ENCODE data around the gene TPSB2.

The TPSB2 gene

GRCh38 chr16:1181404-1182315, 48.3 kb downstream of the TPSB2 start:
- no peak for DNase-seq (ENCODE audit: low spot score)

DNA sequence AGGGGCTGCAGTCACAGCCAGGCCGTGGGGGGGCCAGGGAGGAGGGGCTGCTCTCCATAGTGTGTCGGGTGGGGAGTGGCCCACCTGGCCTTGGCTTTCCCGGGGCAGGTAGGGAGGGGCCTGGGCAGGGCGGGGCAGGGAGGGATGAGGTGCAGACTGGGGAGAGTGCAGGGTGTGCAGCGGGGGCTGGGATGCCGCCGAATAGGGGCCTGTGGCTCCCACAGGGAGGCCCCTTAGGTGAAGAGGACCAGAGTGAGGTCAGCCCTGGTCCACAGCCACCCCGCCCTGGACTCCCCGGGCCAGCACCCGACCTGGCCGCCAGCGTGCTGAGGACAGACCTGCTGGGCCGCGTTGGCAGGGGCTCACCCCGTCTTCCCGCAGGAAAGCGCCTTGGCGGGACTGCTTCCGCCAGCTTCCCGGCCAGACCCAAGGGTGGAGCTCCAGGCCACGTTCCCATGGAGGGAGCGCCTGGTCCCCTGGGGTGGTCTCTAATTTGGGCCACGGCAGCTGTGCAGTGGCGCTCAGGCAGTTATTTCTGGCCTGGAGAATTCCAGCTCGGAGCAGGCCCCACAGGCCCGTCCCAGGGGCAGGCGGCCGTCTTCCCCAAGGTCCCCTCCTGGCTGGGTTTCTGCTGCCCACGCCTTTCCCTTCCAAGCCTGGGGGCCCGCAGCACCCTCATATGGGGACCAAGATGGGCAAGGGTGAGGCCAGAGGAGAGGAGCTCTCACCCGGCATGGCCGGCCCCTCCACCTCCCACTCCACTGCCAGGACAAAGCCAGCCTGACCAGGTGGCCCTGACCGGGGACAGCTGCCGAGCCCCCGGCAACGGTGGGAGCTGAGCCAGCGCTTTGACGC, 49.2 kb downstream of the TPSB2 start:
- no peak for DNase-seq (ENCODE audit: low spot score)
